BE2C (cell line): Measurements from ENCODE around the gene CDC27.
"Not testable (repeated sequence)": the region's sequence is repeated elsewhere in the genome, so short reads cannot be mapped to it uniquely, and the experiment has no call there.

ENCODE experiments used
- DNase-seq: peaks from one replicate; pipeline ENCODE4 v3.0.0-alpha.2; 2020
- H3K27me3 ChIP-seq: fragments of 250-450 bp; sonication (Bioruptor Pico); 2 replicates; pipeline ENCODE4 v1.5.1; 2020; ENCODE audit warnings: mild to moderate bottlenecking
- H3K36me3 ChIP-seq: fragments of 250-450 bp; sonication (Bioruptor Pico); 2 replicates; pipeline ENCODE4 v1.5.1; 2020; ENCODE audit warnings: mild to moderate bottlenecking
- H3K4me1 ChIP-seq: fragments of 250-450 bp; sonication (Bioruptor Pico); 2 replicates; pipeline ENCODE4 v1.5.1; 2020
- H3K4me3 ChIP-seq: 2 replicates; pipeline ENCODE4 v1.5.1; 2011; ENCODE audit warnings: low read depth, low read length
- H3K9me3 ChIP-seq: fragments of 250-450 bp; sonication (Bioruptor Pico); 2 replicates; pipeline ENCODE4 v1.5.1; 2020
- TF ChIP-seq, protein P1 (sequence below): IDR thresholded peaks from 2 replicates; pipeline ENCODE4 v1.5.1; 2012; ENCODE audit warnings: mild to moderate bottlenecking, low read depth, low read length

CDC27 gene

DNA sequence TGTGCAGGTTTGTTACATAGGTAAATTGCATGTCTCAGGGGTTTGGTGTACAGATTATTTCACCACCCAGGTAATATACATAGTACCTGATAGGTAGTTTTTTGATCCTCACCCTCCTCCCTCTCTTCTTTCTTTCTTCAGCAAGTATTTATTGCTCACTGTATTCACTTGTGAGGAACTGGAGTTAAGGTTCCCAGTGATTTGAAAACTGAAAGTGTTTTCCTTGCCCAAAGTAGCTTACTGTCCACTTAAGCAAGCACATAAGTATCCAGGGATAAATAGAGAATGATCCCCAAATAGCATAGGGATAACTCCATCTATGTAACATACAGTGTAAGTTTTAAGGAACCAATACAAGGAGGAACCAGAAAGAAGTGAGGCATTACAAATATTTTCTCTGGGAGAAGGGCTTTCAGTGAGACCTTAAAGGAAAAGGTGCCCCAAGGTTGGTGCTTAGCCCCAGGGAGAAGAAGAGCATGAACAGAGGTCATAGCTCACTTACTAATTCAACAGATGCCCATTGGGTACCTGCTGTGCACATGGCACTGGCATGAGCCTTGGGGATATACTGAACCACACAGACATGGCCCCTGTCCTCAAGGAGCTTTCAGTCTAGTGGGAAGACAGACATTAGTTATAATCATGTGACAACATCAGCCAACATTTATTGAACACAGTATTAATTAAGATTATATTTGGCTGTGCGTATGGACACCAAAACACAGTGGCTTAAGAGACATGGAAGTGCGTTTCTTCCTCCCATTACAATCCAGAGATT lies 37.0 kb upstream of the CDC27 start:
- H3K9me3 ChIP-seq: no peaks in the 10 kb centered on the region
- H3K27me3 ChIP-seq: no peaks in the 10 kb centered on the region
- no peaks in the 10 kb centered on the region for H3K36me3 ChIP-seq
- peaks cover 8% of the 10 kb centered on the region for H3K4me1 ChIP-seq
- DNase-seq: no peak
- H3K4me3 ChIP-seq: no peak overlapping the region
- TF ChIP-seq, protein P1, sequence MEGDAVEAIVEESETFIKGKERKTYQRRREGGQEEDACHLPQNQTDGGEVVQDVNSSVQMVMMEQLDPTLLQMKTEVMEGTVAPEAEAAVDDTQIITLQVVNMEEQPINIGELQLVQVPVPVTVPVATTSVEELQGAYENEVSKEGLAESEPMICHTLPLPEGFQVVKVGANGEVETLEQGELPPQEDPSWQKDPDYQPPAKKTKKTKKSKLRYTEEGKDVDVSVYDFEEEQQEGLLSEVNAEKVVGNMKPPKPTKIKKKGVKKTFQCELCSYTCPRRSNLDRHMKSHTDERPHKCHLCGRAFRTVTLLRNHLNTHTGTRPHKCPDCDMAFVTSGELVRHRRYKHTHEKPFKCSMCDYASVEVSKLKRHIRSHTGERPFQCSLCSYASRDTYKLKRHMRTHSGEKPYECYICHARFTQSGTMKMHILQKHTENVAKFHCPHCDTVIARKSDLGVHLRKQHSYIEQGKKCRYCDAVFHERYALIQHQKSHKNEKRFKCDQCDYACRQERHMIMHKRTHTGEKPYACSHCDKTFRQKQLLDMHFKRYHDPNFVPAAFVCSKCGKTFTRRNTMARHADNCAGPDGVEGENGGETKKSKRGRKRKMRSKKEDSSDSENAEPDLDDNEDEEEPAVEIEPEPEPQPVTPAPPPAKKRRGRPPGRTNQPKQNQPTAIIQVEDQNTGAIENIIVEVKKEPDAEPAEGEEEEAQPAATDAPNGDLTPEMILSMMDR: no peak

DNA sequence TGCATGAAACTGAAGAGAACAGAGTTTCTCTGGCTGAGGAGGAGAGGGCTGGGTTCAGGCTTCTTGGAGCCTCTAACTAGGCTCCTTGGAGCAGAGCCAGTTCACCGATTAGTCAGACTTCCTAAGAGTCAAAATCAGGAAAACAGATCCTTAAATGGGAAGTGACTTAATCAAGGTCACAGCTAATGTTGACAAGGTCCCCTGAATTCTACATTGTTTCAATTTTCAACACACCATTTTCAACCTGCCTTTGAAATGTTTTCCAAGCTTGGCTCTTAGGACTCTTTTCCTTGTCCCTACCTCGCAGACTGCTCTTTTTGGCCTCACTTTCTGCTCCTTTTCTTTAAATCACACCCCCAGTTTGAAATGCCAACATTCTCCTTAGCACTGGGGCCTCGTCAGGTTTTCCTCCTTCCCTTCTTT lies 36.4 kb upstream of the CDC27 start:
- peak; percentile 30 for DNase-seq
- TF ChIP-seq, protein P1: no peak
- Histone ChIP-seq H3K9me3 (no peaks in the 10 kb centered on the region), H3K36me3 (no peaks in the 10 kb centered on the region), H3K4me3 (no peak overlapping the region), H3K27me3 (no peaks in the 10 kb centered on the region), H3K4me1 (peaks cover 8% of the 10 kb centered on the region)

DNA sequence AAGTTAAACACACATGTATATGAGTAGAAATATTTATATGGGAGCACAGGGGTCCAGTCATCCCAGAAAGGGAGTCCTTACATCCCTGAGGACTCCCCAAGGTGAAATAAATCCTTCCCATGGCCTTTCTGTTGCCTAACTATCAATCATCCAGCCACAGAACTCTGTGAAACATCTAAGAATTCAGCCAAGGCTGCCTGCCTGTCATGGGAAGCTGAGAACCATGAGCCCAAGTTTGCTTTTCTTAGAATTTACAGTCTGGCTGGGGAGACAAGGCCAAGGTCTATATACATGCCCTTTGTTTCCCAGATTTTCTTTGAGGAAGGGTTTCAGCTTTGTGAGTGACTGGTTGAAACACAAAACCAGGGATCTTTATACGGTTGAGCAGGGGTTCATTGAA lies 35.9 kb upstream of the CDC27 start:
- no peak for DNase-seq
- Histone ChIP-seq H3K4me3 (no peak overlapping the region), H3K27me3 (no peaks in the 10 kb centered on the region), H3K9me3 (no peaks in the 10 kb centered on the region), H3K36me3 (no peaks in the 10 kb centered on the region), H3K4me1 (peaks cover 6% of the 10 kb centered on the region)
- TF ChIP-seq, protein P1: no peak

DNA sequence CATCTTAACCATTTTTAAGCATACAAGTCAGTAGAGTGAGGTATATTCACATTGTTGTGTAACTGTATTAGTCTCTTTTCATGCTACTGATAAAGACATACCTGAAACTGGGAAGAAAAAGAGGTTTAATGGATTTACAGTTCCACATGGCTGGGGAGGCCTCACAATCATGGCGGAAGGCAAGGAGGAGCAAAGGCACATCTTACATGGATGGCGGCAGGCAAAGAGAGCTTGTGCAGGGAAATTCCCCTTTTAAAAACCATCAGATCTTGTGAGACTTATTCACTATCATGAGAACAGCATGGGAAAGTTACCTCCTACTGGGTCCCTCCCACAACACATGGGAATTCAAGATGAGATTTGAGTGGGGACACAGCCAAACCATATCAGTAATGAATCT lies 35.0 kb upstream of the CDC27 start:
- not testable (repeated sequence) for H3K36me3 ChIP-seq, H3K4me3 ChIP-seq, DNase-seq, H3K27me3 ChIP-seq, H3K9me3 ChIP-seq, H3K4me1 ChIP-seq

DNA sequence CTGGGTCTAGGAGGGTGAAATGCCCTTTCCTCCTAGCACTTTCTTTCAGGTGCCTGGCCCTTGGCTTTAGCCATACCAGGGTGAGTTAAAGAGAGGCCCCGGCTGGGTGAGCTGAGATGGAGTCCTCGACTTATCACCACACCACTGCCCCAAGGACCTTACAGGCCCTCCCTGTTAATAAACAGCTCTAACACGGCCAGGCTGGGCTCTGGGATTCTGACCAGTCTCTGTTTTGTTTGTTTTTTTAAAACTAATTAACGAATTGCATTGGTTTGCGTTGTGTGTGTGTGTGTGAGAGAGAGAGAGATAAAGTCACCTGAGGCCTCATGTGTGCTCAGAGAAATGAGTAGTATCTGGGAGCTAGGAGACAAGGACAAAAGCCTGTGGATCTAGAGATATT lies 34.4 kb upstream of the CDC27 start:
- TF ChIP-seq, protein P1: no peak
- Histone ChIP-seq H3K4me3 (no peak overlapping the region), H3K4me1 (peaks cover 11% of the 10 kb centered on the region), H3K9me3 (no peaks in the 10 kb centered on the region), H3K27me3 (no peaks in the 10 kb centered on the region), H3K36me3 (no peaks in the 10 kb centered on the region)
- no peak for DNase-seq

DNA sequence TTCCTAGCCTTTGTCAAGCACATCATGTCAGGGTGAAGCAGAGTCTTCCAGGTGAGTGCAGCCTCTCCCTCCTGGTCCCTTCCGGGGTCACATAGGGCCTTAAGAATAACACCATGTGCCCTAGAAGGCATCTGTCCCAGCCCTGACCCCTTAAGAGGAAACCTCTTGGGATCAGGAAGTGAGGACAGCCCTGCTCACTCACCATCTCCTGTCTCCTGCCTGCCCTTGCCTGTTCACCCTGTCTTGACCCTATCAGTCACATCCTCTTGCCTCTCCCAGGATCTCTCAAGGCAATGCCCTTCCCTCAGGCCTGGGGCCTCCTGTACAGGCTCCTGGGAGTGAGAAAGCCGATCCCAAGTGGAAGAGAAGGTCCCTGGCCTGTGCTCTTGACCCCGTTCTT lies 33.9 kb upstream of the CDC27 start:
- TF ChIP-seq, protein P1: no peak
- Histone ChIP-seq H3K4me3 (no peak overlapping the region), H3K4me1 (peaks cover 11% of the 10 kb centered on the region), H3K9me3 (no peaks in the 10 kb centered on the region), H3K27me3 (no peaks in the 10 kb centered on the region), H3K36me3 (no peaks in the 10 kb centered on the region)
- DNase-seq: no peak
